ENCODE data around the gene EIF4G3.
"Not testable (repeated sequence)": the region's sequence is repeated elsewhere in the genome, so short reads cannot be mapped to it uniquely, and the experiment has no call there.

Gene EIF4G3

GRCh38 chr1:21184276-21184675 is 7.6 kb upstream of the EIF4G3 start:
- no peak for DNase-seq

- no peak for DNase-seq
These were observed 5.6 kb upstream of the EIF4G3 start for GRCh38 chr1:21182181-21182731.

GRCh38 chr1:21178271-21178670 is 1.6 kb upstream of the EIF4G3 start:
- DNase-seq: not testable (repeated sequence)

GRCh38 chr1:21175670-21176581 is 771 bp downstream of the EIF4G3 start:
- DNase-seq: peak; percentile 27

GRCh38 chr1:21175324-21175669 is 1.4 kb downstream of the EIF4G3 start:
- no peak for DNase-seq

- no peak for DNase-seq
These were observed 1.9 kb downstream of the EIF4G3 start for GRCh38 chr1:21174654-21175323.

- DNase-seq: no peak
These were observed 2.5 kb downstream of the EIF4G3 start for GRCh38 chr1:21174230-21174629.

- not testable (repeated sequence) for DNase-seq
These were observed 3.6 kb downstream of the EIF4G3 start for GRCh38 chr1:21173096-21173495.

- not testable (repeated sequence) for DNase-seq
These were observed 5.9 kb downstream of the EIF4G3 start for GRCh38 chr1:21170837-21171236.

GRCh38 chr1:21168444-21168843 is 8.3 kb downstream of the EIF4G3 start:
- DNase-seq: no peak

- no peak for DNase-seq
These were observed 11.1 kb downstream of the EIF4G3 start for GRCh38 chr1:21165646-21166045.

DNA sequence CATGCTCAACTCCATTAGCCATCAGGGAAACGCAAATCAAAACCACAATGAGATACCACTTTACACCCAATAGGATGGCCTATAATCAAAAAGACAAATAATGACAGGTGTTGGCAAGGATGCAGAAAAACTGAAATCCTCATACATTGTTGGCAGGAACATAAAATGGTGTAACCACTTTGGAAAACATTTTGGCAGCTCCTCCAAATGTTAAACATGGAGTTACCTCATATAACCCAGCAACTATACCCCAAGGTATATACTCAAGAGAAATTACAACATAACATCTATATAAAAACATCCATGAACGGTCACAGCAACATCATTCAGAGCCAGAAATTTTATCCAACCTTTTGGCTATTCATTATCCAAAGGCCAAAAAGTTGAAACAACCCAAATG is 11.6 kb downstream of the EIF4G3 start:
- no peak for DNase-seq

DNA sequence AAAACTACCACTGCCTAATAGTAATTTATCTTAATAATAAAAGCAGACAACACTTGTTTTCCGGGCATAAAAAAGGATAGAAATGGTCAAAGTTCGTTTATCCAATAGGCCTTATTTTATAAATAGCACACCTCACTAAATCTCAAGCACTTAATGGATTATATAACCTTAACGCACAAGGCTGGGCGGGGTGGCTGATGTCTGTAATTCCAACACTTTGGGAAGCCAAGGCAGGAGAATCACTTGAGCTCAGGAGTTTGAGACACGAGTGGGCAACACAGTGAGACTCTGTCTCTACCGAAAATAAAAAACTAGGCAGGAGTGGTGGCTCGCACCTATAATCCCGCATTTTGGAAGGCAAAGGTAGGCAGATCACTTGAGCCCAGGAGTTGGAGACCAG is 12.4 kb downstream of the EIF4G3 start:
- no peak for DNase-seq

DNA sequence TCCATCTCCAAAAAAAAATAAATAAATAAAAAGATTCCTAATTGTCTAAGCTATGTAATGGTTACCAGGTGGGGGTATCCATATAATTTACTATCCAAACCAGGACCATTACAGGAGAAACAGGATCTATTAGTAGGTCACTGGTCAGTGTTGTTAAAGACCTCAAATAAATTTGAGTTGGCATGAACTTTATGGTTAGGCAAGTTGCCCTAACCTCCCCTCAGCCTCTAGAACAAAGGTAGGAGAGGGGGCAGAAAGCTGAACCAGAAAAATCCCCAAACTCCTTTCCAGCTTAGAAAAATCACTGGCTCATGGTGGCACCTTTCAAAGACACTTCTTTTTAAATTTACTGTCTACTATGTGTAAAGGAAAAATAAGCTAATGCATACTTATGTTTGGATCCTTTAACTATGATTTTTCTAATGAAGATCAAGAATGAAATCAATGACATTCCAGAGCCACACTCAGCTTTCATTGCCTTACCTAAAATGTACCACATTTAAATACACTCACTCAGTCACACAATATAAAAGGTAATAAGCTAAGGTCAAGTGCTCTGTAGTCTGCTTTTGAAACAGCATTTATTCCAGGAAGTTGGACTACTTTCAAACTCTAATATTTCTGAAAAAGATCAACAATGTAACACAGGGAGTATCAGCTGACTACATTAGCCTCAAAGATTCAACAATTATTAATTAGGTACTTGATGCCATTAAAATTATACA is 13.8 kb downstream of the EIF4G3 start:
- no peak for DNase-seq

- no peak for DNase-seq
These were observed 14.9 kb downstream of the EIF4G3 start for GRCh38 chr1:21161842-21162241.

GRCh38 chr1:21160263-21160796 is 16.4 kb downstream of the EIF4G3 start:
- DNase-seq: no peak

GRCh38 chr1:21157868-21158267 is 18.8 kb downstream of the EIF4G3 start:
- no peak for DNase-seq

DNA sequence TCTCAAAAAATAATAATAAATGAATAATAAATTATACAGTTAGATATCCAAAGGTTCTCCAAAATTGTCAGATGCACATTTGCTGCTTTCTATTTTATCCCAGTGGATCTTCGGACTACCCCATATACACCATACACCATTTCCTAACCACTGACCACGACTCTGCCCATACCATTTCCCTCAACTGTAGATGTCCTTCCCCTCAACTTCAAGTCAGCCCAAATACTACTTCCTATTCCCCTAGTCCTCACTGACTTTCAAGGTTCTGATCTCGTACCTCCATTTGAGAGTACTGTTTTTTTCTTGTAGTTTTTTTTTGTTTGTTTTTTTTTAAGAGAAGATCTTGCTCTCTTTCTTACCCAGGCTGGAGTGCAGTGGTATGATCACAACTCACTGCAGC is 19.6 kb downstream of the EIF4G3 start:
- DNase-seq: no peak

DNA sequence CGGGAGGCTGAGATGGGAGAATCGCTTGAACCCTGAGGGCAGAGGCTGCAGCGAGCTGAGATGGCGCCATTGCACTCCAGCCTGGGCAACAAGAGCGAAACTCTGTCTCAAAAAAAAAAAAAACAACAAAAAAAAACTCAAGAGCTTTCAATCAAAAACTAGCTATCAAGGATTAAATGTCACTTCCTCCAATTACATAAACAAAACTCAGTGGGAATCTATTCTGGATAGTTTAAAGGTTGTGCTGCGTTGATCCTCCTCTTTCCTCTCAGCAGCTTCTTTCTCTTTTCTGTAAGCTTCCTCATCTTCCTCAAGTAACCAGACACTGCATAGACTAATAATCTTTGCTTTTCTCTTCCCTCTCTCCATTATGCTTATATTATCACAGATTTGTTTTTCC is 20.7 kb downstream of the EIF4G3 start:
- DNase-seq: no peak

DNA sequence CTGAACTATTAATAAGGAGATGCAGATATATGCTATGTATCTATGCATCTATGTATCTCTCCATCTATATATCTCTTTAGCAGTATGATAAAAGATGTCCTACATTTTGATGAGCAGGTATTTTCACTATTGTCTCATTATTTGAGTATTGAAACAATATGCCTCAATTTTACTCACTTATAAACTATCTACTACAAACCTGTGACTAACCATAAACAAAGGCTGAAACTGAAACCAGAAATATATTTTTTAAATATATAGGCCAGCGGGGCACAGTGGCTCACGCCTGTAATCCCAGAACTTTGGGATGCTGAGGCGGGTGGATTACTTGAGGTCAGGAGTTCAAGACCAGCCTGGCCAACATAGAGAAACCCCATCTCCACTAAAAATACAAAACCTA is 22.0 kb downstream of the EIF4G3 start:
- DNase-seq: no peak

- DNase-seq: no peak
These were observed 23.3 kb downstream of the EIF4G3 start for GRCh38 chr1:21153388-21153787.

DNA sequence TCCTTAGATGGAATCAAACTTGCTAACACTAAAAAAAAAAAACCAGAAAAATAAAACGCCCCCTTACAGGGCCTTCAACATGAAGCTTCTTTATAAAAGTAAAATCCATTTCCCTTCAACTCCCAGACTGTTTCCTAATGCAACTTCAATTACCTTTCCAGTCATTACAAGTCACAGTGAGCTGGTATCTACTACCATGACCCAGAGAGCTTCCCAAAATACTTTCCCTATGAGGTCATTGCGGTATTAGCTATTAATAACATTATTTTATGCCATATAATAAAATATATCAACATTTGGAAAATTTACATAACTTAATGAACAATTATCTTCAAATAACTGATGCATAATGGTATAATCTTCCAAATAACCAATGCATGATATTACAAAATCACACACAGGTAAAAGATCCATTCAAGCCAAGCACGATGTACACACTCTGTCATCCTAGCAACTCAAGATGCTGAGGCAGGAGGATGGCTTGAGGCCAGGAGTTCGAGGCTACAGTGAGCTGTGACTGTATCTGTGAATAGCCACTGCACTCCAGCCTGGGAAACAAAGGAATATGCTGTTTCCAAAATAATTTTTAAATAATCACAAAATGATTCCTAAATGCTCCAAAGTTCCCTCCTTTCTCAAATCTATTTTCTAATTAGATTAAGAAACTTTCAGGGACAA is 24.1 kb downstream of the EIF4G3 start:
- DNase-seq: no peak

Measured in COR-L47 (cell line).